ENCODE results near the gene CYSLTR2.
"Not testable (repeated sequence)": the region's sequence is repeated elsewhere in the genome, so short reads cannot be mapped to it uniquely, and the experiment has no call there.

CYSLTR2 gene

GRCh38 chr13:48645845-48646244 lies 7.9 kb upstream of the CYSLTR2 start:
- DNase-seq: no peak

GRCh38 chr13:48646791-48647190 lies 6.9 kb upstream of the CYSLTR2 start:
- DNase-seq: no peak

- no peak for DNase-seq
These were observed 6.1 kb upstream of the CYSLTR2 start for GRCh38 chr13:48647625-48648024.

DNA sequence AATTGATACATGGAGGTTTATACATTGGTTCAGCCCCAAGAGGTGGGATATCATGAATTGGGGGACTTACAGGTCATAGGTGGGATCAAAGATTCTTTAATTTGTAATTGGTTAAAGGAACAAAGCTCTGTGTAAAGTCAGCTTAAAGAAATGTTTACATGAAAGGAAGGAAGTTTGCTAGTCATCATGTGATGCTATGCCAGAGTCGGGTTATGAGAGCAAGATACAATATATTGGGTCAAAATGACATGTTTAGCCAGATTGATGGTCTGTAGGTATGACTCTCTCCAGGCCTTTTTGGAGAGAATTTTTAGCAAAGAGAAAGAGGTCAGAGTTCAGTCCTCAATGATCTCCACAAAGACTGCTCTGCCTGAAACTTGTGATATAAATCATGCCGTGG lies 5.3 kb upstream of the CYSLTR2 start:
- no peak for DNase-seq

DNA sequence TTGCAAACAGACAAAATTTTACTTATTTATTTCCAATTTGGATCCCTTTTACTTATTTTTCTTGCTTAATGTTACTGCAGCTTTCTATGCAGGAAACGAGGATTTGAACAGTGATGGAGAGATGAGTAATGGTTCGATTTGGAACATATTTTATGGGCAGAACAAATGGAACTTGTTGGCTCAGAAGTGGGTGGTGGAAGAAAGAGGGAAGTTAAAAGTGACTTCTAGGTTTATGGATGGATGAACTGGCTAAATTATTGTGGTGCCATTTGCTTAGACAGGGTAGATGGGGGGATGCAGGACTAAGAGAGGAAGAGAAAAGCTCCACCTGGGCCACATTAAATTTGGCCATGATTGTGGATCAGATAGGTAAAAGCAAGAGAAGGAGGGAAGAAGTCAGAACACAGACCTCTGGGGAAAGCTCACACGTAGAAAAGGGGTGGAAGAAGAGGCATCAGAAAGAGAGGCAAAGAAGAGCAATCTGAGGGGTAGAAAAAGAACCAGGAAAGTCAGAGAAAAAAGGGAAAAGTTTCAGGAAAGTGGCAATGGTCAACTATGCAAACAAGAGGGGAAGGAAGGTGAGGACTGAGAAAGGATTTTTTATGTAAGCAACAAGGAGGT lies 768 bp upstream of the CYSLTR2 start:
- DNase-seq: no peak

DNA sequence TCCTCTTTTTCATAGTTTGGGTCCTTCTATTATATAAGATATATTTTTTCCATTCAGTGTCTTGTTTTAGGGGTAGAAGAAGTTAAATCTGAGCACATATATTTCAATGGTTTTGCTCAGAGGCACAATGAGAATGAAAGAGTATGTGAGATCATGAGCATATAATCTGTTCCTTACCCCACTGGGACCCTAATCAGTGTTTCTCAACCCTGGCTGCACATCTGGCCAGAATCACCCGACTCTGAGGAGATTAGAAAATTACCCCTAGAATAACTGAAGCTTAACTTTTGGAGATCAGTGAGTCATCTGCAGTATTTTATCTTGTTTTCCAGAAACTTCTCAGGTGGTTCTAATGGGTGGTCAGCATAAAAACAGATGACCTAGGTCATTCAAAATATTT lies 782 bp downstream of the CYSLTR2 start:
- DNase-seq: no peak

GRCh38 chr13:48655291-48655690 lies 1.6 kb downstream of the CYSLTR2 start:
- no peak for DNase-seq

- no peak for DNase-seq
These were observed 2.9 kb downstream of the CYSLTR2 start for GRCh38 chr13:48656608-48657007.

DNA sequence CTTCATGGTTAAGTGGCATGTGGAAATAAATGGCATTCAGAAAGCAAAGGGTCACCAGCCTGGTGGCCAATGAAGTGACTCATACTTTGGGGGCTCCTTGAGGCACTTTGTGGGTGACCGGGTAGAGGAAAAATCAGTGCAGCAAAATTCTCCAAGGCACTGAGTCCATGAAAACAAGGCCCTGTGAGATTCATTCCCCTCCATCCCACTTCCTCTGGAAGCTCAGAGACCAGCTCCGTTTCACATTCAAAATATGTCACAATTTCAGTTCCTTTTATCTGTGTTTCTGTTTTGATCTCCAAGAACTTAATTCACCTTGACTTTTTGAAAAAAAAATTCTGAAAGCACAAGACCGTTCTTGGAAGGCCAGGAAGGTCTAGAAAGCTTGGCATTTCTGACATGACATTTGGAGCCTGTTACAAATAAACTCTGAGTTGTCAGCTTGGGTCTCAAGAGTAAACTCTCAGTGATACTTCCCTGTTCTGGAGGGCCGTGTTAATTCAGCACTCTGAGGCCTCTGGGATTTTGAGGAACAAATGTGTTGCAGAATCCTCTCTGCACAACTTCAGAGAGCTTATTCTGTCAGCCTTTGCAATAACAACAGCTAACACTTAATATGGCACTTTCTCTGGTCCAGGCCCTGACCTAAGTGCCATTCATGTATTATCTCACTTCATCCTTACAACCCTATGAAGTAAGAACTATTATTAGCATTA lies 6.8 kb downstream of the CYSLTR2 start:
- DNase-seq: no peak

- DNase-seq: no peak
These were observed 7.4 kb downstream of the CYSLTR2 start for GRCh38 chr13:48661107-48661506.

- DNase-seq: no peak
These were observed 8.5 kb downstream of the CYSLTR2 start for GRCh38 chr13:48662226-48662625.

- DNase-seq: no peak
These were observed 13.4 kb downstream of the CYSLTR2 start for GRCh38 chr13:48667136-48667535.

- DNase-seq: not testable (repeated sequence)
These were observed 17.7 kb downstream of the CYSLTR2 start for GRCh38 chr13:48671421-48671820.

DNA sequence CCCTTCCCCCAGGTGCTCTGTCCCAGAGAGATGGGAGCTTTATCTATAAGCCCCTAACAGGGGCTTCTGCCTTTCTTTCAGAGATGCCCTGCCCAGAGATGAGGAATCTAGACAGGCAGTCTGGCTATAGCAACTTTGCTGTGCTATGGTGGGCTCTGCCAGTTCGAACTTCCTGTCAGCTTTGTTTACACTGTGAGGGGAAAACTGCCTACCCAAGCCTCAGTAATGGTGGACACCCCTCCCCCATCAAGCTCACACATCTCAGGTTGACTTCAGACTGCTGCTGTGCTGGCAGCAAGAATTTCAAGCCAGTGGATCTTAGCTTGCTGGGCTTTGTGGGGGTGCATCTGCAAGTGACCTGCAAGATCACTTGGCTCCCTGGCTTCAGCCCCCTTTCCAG lies 21.5 kb downstream of the CYSLTR2 start:
- DNase-seq: no peak

DNA sequence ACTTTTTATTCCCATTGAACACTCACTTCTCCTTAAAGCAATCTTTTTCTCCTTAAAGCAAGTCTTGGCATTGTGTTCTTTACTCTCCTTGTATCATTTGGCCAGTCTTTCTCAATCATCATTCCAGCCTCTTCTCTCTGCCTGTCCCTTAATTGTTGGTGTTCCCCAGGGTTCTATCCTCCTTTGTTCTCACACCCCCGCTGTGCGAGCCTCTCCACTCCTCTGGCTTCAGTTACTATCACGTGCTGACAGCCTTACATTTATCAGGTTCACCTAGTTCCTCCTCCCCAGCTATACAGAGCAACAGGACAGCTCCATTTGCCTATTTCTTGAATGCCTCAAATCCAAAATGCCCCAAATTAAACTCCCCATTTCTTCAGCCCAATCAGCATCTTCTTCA lies 24.6 kb downstream of the CYSLTR2 start:
- DNase-seq: no peak

DNA sequence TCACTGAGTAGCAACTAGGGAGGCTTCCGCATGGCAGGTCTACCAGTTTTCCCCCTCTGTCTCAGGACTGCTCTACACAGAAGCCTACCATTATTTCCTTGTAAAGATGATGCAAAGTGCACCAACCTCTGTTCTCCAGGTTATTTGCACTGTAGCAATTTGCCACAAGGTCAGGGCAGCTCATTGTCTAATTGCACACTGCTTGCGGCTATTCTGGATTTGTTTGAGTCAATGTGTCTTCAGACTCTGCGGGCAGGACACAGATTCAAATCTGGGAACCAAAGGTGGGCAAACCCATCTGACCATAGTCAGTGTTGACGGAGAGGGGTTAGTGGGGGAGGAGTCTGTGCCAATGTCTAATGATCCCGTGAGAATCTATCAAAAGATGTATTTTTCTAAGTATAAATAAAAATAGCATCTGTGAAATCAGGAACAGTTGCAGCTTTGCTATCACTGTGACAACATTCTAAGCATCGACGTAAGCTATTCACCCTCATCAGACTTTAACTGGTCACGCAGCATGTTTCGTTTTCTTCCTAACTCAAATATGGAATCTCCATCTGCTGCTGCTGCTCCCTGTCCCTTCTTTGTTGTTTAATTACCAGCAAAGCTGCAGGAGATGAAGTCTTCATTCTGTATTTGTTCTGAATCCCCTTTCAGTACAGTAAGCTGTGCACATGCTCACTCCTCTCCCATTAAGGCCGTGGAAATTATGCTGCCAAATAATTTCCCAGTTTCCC lies 26.4 kb downstream of the CYSLTR2 start:
- DNase-seq: no peak

DNA sequence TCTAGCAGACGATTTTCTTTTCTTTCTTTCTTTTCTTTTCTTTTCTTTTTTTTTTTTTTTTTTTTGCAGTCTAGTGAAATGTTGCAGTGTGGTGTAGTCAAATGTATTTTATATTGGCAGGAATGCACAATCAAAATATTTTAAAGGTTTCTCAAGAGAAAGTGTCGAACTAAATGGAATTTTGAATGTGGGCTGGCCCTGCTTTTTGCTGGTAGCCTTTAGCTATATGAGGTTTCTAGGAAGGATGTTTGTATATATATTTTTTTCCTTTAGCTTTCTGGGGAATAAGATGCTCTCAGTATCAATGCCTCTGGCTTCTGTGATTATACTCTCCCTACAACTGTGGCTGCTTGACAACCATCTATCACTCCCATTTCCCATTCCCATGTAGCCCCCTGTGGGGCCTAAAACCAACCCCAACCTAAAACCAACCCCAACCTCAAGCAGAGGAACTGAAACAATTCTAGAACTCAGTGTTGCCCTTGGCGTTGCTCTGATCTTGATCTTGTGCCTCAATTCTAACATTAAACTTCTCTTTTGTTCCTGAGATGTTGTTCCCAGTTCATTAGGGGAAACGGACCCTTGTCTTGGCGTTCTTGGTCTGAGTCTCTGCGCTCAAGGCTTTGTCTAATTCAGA lies 27.1 kb downstream of the CYSLTR2 start:
- DNase-seq: no peak

- no peak for DNase-seq
These were observed 28.2 kb downstream of the CYSLTR2 start for GRCh38 chr13:48681905-48682304.

- no peak for DNase-seq
These were observed 28.7 kb downstream of the CYSLTR2 start for GRCh38 chr13:48682436-48682835.

- DNase-seq: no peak
These were observed 33.0 kb downstream of the CYSLTR2 start for GRCh38 chr13:48686636-48687210.

- no peak for DNase-seq
These were observed 33.5 kb downstream of the CYSLTR2 start for GRCh38 chr13:48687249-48687648.

GRCh38 chr13:48693998-48694397 lies 40.3 kb downstream of the CYSLTR2 start:
- DNase-seq: no peak

- DNase-seq: no peak
These were observed 42.0 kb downstream of the CYSLTR2 start for GRCh38 chr13:48695776-48696175.

All from fibroblast of skin of abdomen (primary cell).